ENCODE measurements around the gene LCTL.
A peak's percentile ranks its signal among the peaks of the same experiment; 100 is the strongest.
"Not testable (repeated sequence)": the region's sequence is repeated elsewhere in the genome, so short reads cannot be mapped to it uniquely, and the experiment has no call there.

The LCTL gene

GRCh38 chr15:66590435-66590834 lies 24.6 kb upstream of the LCTL start:
- no peak for DNase-seq

- not testable (repeated sequence) for DNase-seq
Measured at GRCh38 chr15:66589429-66589828, 23.6 kb upstream of the LCTL start.

GRCh38 chr15:66588971-66589370 lies 23.2 kb upstream of the LCTL start:
- DNase-seq, result no peak

- no peak for DNase-seq
Measured at GRCh38 chr15:66588537-66588936, 22.7 kb upstream of the LCTL start.

GRCh38 chr15:66587749-66588148 lies 22.0 kb upstream of the LCTL start:
- DNase-seq, result no peak

- DNase-seq, result peak in 1 of 3 experiments; percentile 12
Measured at GRCh38 chr15:66587020-66587419, 21.2 kb upstream of the LCTL start.

GRCh38 chr15:66586155-66586976 lies 20.6 kb upstream of the LCTL start:
- DNase-seq, result no peak

GRCh38 chr15:66581972-66582537 lies 16.3 kb upstream of the LCTL start:
- DNase-seq, result no peak

GRCh38 chr15:66580643-66581042 lies 14.8 kb upstream of the LCTL start:
- DNase-seq, result no peak

GRCh38 chr15:66578286-66578875 lies 12.6 kb upstream of the LCTL start:
- no peak for DNase-seq

GRCh38 chr15:66574596-66574950 lies 8.8 kb upstream of the LCTL start:
- DNase-seq, result no peak

- no peak for DNase-seq
Measured at GRCh38 chr15:66573719-66574595, 8.2 kb upstream of the LCTL start.

- no peak for DNase-seq
Measured at GRCh38 chr15:66573348-66573718, 7.5 kb upstream of the LCTL start.

GRCh38 chr15:66572146-66572545 lies 6.3 kb upstream of the LCTL start:
- no peak for DNase-seq

GRCh38 chr15:66570842-66571478 lies 5.2 kb upstream of the LCTL start:
- no peak for DNase-seq

GRCh38 chr15:66570327-66570726 lies 4.5 kb upstream of the LCTL start:
- DNase-seq, result no peak

GRCh38 chr15:66569461-66570137 lies 3.8 kb upstream of the LCTL start:
- no peak for DNase-seq

GRCh38 chr15:66567897-66568296 lies 2.1 kb upstream of the LCTL start:
- DNase-seq, result no peak

- DNase-seq, result peak; percentile 44 to 70 (median 68)
Measured at GRCh38 chr15:66566963-66567531, 1.2 kb upstream of the LCTL start.

GRCh38 chr15:66565141-66565641 lies 607 bp downstream of the LCTL start:
- DNase-seq, result no peak

- DNase-seq, result no peak
Measured at GRCh38 chr15:66564136-66565041, 1.4 kb downstream of the LCTL start.

All from NCI-H1417 (cell line).